Suprapubic skin (tissue), 4 donors: Measurements from ENCODE around the gene COQ9. TPM values are rescaled to one million over a fixed set of nuclear protein-coding genes. Genes with fewer than 3 reads are reported as not detected.

Experiments used
- DNase-seq, 2 donors: peaks; one replicate each; pipeline ENCODE4 v3.0.0-alpha.2; 2019; ENCODE audit warnings: low spot score in 2 of 2
- H3K27ac ChIP-seq: fragments of 200-600 bp; sonication (generic); one replicate; pipeline ENCODE4 v1.5.1; 2019
- H3K27me3 ChIP-seq: fragments of 200-600 bp; sonication (generic); one replicate; pipeline ENCODE4 v1.5.1; 2019
- H3K36me3 ChIP-seq: fragments of 200-600 bp; sonication (generic); one replicate; pipeline ENCODE4 v1.5.1; 2019
- H3K4me1 ChIP-seq: fragments of 200-600 bp; sonication (generic); one replicate; pipeline ENCODE4 v1.5.1; 2019
- H3K4me3 ChIP-seq: fragments of 200-600 bp; sonication (generic); one replicate; pipeline ENCODE4 v1.5.1; 2019; ENCODE audit warnings: mild to moderate bottlenecking
- H3K9me3 ChIP-seq: fragments of 200-600 bp; sonication (generic); one replicate; pipeline ENCODE4 v1.5.1; 2019
- EP300 ChIP-seq: sonication (generic); formaldehyde crosslinking; IDR thresholded peaks from one replicate; pipeline ENCODE4 v1.6.1; 2017; ENCODE audit warnings: antibody characterized with exemption
- POLR2A ChIP-seq, 2 donors: fragments of 450-650 bp; IDR thresholded peaks; one replicate each; pipeline ENCODE4 v1.6.1; 2017; ENCODE audit warnings: antibody characterized with exemption in 2 of 2, mild to moderate bottlenecking in 2 of 2, moderate library complexity in 2 of 2
- POLR2AphosphoS5 ChIP-seq, 3 donors: sonication (generic); formaldehyde crosslinking; IDR thresholded peaks; one replicate each; pipeline ENCODE4 v1.6.1; 2017; ENCODE audit warnings: antibody characterized with exemption in 3 of 3
- WGBS: methylation state at CpG from one replicate; pipeline ENCODE4 v1.1.5; 2018; 5-methylcytosine and 5-hydroxymethylcytosine counted together
- total RNA-seq, 4 donors: library from RNA; depleted of rRNA; stranded (reverse); fragments of >200 nt; gene quantifications; one replicate each; pipeline ENCODE4 v1.1.0, GENCODE V29; 2016
- TF ChIP-seq, protein P1 (sequence below), 2 donors: fragments of 200-600 bp in 1 of 2; fragments of 450-650 bp in 1 of 2; sonication (generic) in 1 of 2; IDR thresholded peaks; one replicate each; pipeline ENCODE4 v1.5.1; 2016 to 2019; ENCODE audit warnings: antibody characterized with exemption in 2 of 2, mild to moderate bottlenecking in 1 of 2, moderate library complexity in 1 of 2

The COQ9 gene
- total RNA-seq, 4 donors from 2014 or later: 45.7 to 60.1 (median 48.8) TPM

DNA sequence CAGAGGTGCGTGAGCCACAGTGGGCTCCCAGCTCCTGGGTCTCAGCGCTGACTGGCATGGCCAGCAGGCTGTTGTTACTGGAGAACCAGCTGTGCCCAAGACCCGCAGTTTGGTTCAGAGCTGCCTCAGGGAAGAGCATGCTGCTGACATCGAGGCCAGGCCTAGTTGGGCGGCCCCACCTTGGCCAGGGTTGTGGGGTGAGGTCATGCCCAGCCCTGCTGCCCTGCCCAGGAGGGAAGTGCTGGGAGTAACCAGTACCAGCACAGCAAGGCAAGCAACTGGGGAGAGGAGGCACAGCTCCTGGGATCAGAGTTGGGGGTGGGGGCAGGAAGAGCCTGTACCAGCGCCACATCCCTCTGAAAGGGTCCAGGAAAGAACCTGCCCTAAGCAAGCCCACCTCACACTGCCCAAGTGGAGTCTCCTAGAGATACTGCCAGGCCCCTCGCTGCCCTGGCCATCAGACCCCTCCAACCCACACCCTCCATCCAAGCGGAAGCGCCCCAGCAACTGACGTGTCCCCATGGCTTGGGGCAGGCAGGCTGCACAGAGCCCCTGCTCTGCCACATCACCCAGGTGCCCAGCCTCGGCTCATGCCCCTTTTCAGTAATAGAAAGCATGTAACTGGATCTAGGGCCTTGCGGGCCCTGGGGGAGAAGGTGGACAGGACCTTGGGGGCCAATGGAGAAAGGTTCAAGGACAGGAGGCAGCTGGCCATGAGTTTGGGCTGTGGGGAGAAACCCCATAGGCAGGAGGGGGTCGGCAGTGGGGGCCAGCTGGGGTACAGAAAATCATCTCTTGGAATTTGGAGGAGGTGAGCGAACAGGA, 38.0 kb downstream of the COQ9 start:
- peak in 1 of 2 donors; percentile 68 for DNase-seq
- H3K27me3 ChIP-seq: no peaks in the 10 kb centered on the region
- TF ChIP-seq POLR2A (IDR thresholded peaks at IDR 0.05): no peak
- TF ChIP-seq, protein P1, sequence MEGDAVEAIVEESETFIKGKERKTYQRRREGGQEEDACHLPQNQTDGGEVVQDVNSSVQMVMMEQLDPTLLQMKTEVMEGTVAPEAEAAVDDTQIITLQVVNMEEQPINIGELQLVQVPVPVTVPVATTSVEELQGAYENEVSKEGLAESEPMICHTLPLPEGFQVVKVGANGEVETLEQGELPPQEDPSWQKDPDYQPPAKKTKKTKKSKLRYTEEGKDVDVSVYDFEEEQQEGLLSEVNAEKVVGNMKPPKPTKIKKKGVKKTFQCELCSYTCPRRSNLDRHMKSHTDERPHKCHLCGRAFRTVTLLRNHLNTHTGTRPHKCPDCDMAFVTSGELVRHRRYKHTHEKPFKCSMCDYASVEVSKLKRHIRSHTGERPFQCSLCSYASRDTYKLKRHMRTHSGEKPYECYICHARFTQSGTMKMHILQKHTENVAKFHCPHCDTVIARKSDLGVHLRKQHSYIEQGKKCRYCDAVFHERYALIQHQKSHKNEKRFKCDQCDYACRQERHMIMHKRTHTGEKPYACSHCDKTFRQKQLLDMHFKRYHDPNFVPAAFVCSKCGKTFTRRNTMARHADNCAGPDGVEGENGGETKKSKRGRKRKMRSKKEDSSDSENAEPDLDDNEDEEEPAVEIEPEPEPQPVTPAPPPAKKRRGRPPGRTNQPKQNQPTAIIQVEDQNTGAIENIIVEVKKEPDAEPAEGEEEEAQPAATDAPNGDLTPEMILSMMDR (IDR thresholded peaks at IDR 0.05): no peak
- no peak for TF ChIP-seq EP300
- TF ChIP-seq POLR2AphosphoS5 (IDR thresholded peaks at IDR 0.05): no peak
- H3K4me3 ChIP-seq: peak overlapping the region; percentile 82
- peak overlapping the region; percentile 89 for H3K27ac ChIP-seq
- 51% methylated on average over 14 of the region's 14 CpGs for WGBS
- H3K9me3 ChIP-seq: no peaks in the 10 kb centered on the region
- H3K36me3 ChIP-seq: no peaks in the 10 kb centered on the region
- peaks cover 50% of the 10 kb centered on the region for H3K4me1 ChIP-seq

DNA sequence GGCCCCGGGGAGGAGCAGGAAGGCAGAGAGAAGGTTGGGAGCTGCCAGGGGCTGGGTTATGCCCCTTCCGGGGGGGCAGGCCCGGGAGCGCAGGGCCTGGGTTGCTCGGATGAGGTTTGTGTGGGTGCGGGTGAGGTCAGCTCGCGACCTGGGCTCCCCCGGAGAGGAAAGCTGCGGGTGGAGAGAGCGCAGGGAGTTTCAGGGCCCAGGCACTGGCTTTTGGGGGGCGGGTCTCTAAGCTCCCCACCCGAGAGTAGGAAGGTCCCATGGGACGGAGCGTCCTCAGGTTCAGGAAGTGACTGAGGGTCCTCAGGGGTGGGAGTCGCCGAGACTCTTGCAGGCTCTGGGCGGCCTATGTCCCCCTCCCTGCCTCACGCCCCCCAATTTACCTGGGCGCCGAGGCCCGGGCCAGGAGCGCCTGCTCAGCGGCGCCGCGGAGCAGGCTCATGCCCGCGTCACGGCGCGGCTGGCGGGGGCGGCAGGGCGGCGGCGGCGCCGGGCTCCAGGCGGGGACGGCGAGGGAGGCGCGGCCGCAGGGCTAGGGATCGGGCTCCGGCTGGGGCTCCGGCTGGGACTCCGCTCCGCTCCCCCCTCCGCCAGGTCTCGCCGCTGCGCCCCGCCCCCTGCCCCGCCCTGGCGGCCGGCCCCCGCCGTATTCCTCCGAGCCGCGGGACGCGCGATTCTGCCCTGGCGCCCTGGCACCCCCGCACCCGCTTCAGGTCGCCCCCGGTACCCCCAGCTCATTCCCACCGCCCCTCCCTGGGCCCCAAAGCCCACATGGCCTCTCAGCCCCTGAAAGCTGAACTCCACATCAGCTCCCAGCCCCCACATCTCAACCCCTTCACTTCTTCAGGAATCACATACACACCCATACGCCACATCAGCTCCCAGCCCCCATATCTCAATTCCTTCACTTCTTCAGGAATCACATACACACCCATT, 38.9 kb downstream of the COQ9 start, which contains the start of gene DOK4:
Gene DOK4, minus strand, starts transcription at position 578 of the 942 bp plus-strand sequence. CDS start 6,986 bp downstream, outside the sequence.
- Histone ChIP-seq H3K9me3 (no peaks in the 10 kb centered on the region), H3K27ac (peak within 1 kb of the TSS; percentile 89), H3K4me3 (peak within 1 kb of the TSS; percentile 82), H3K27me3 (no peaks in the 10 kb centered on the region), H3K36me3 (no peaks in the 10 kb centered on the region), H3K4me1 (peaks cover 42% of the 10 kb centered on the region)
- DNase-seq: peak in 1 of 2 donors; percentile 88
- TF ChIP-seq, protein P1 (IDR thresholded peaks at IDR 0.05): no peak
- no peak for TF ChIP-seq POLR2A (IDR thresholded peaks at IDR 0.05)
- no peak for TF ChIP-seq POLR2AphosphoS5 (IDR thresholded peaks at IDR 0.05)
- no peak for TF ChIP-seq EP300
- 2% methylated on average over 14 of the region's 73 CpGs for WGBS

DNA sequence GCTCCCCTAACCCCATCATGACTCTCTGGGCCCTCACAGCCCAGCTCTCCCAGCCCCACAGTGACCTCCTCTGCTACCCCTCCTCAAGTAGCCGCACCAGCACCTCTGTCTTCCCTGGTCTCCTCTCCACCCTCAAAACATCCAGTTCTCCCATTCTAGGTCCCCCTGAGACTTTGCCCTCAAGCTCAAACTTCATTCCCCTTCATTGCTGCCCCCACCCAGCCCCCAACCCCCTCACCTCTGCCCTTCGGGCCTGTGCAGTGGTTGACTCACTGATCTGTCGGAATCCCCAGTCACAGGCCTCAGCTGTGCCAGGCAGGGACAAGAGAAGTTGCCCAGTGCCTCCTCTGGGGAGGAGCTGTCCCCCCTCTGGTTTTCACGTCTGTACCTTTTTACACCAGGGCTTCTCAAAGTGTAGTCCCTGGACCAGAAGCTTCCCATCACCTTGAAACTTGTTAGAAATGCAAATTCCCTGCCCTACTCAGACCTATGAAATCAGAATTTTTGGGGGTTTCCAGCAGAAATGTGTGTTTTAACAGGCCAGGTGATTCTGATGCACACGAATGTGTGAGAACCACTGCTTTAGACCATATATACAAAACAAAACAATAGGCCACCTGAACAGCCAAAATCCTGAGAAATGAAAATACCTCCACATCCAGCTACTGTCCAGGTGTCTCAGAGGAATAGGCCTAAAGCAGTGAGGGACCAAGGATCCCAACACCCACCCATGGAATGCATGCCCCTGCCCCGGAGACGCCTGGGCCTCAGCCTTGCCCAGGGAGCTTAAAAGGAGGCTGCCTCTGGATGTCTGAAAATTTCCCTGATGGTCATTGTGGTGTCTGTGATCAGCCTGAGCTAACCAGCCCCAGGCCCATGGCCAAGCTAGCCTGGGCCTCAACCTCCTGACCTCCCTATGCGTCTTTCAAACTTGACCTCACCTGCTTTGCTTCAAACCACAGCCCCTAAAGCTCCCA, 39.9 kb downstream of the COQ9 start:
- Histone ChIP-seq H3K36me3 (no peaks in the 10 kb centered on the region), H3K4me3 (peak overlapping the region; percentile 82), H3K27me3 (no peaks in the 10 kb centered on the region), H3K9me3 (no peaks in the 10 kb centered on the region), H3K4me1 (peaks cover 41% of the 10 kb centered on the region), H3K27ac (peak overlapping the region; percentile 89)
- DNase-seq: peak in 1 of 2 donors; percentile 62
- TF ChIP-seq, protein P1 (IDR thresholded peaks at IDR 0.05): no peak
- 78% methylated on average over 8 of the region's 8 CpGs for WGBS

DNA sequence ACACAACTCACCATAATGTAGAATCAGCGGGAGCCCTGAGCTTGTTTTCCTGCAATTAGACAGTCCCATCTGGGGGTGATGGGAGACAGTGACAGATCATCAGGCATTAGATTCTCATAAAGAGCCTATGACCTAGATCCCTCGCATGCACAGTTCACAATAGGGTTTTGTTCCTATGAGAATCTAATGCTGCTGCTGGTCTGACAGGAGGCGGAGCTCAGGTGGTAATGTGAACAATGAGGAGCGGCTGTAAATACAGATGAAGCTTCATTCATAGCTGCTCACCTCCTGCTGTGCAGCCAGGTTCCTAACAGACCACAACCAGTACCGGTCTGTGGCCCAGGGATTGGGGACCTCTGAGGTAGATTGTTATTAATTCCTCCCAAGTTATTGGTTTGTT, 42.0 kb downstream of the COQ9 start:
- H3K4me3 ChIP-seq: no peak overlapping the region
- H3K36me3 ChIP-seq: no peaks in the 10 kb centered on the region
- no peaks in the 10 kb centered on the region for H3K9me3 ChIP-seq
- peaks cover 31% of the 10 kb centered on the region for H3K4me1 ChIP-seq
- no peaks in the 10 kb centered on the region for H3K27me3 ChIP-seq
- WGBS: 88% methylated on average over 5 of the region's 5 CpGs
- TF ChIP-seq POLR2AphosphoS5 (IDR thresholded peaks at IDR 0.05) (no peak), EP300 (no peak)
- TF ChIP-seq, protein P1 (IDR thresholded peaks at IDR 0.05): no peak
- no peak overlapping the region for H3K27ac ChIP-seq
- peak in 1 of 2 donors; percentile 19 for DNase-seq
